ENCODE measurements around the gene COBLL1. TPM values are rescaled to one million over a fixed set of nuclear protein-coding genes. Genes with fewer than 3 reads are reported as not detected.

The COBLL1 gene
- polyA plus RNA-seq, 1 donor = 38.3 TPM

DNA sequence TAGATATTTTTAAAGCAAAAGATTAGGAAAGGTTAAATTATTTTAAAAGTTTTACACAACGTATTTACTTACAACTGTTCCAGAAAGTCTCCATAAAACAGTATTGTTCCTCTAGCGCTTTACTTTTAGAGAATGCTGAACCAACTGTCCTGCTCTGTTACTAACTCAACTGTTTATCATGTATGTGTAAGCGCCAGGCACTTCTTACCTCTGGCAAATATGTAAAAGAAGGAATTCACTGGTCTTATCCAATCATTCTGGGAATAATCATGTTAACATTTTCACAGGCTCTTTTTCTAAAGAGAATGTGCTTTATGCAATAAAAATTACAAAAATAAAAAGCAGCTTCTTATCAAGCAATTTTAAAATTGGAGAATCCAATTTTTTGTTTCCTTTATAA is 68.0 kb downstream of the COBLL1 start:
- H3K9me3 ChIP-seq (ENCODE audit: control insufficient read depth, low read depth, low read length) = no peaks in the 10 kb centered on the region
- H3K36me3 ChIP-seq (ENCODE audit: control insufficient read depth, insufficient read depth, low read length) = no peaks in the 10 kb centered on the region
- no peak overlapping the region for H3K4me3 ChIP-seq (ENCODE audit: low read length)
- no peak overlapping the region for H3K27ac ChIP-seq (ENCODE audit: low read length)
- 92% methylated on average over 2 of the region's 3 CpGs for WGBS (ENCODE audit: insufficient coverage, low lambda C conversion rate)
- H3K4me1 ChIP-seq (ENCODE audit: control insufficient read depth, insufficient read depth, low read length) = no peaks in the 10 kb centered on the region
- no peak for DNase-seq
- no peaks in the 10 kb centered on the region for H3K27me3 ChIP-seq (ENCODE audit: control insufficient read depth, insufficient read depth, low read length)

DNA sequence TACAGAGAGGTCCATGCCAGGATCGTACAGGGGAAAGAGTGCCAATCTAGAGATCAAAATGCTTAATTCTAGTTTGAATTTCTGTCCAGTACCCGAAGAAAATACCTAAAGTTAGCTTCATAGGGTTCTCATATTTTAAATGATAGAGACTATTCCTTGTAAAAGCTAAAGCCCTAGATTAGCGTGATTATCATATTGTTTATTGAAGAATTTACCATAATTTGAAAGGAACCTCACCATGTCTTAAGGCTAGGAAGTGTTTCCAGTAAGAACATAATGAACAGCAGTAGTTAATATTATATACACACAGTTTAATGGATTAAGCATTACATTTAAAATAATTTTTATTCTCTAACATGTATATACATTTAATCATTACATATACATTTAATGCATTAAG is 68.5 kb downstream of the COBLL1 start:
- DNase-seq = no peak
- no peaks in the 10 kb centered on the region for H3K4me1 ChIP-seq (ENCODE audit: control insufficient read depth, insufficient read depth, low read length)
- H3K36me3 ChIP-seq (ENCODE audit: control insufficient read depth, insufficient read depth, low read length) = no peaks in the 10 kb centered on the region
- no peaks in the 10 kb centered on the region for H3K9me3 ChIP-seq (ENCODE audit: control insufficient read depth, low read depth, low read length)
- no peak overlapping the region for H3K27ac ChIP-seq (ENCODE audit: low read length)
- no peaks in the 10 kb centered on the region for H3K27me3 ChIP-seq (ENCODE audit: control insufficient read depth, insufficient read depth, low read length)
- no CpG with 5 or more reads among the region's 3 CpGs for WGBS (ENCODE audit: insufficient coverage, low lambda C conversion rate)
- no peak overlapping the region for H3K4me3 ChIP-seq (ENCODE audit: low read length)

GRCh38 chr2:164771897-164772296 is 69.7 kb downstream of the COBLL1 start:
- Histone ChIP-seq H3K4me1 (ENCODE audit: control insufficient read depth, insufficient read depth, low read length) (no peaks in the 10 kb centered on the region), H3K36me3 (ENCODE audit: control insufficient read depth, insufficient read depth, low read length) (no peaks in the 10 kb centered on the region), H3K9me3 (ENCODE audit: control insufficient read depth, low read depth, low read length) (no peaks in the 10 kb centered on the region), H3K27me3 (ENCODE audit: control insufficient read depth, insufficient read depth, low read length) (no peaks in the 10 kb centered on the region), H3K4me3 (ENCODE audit: low read length) (no peak overlapping the region), H3K27ac (ENCODE audit: low read length) (no peak overlapping the region)
- DNase-seq = no peak
- WGBS (ENCODE audit: insufficient coverage, low lambda C conversion rate) = 86% methylated on average over 1 of the region's 2 CpGs

GRCh38 chr2:164770421-164770916 is 71.2 kb downstream of the COBLL1 start:
- no peaks in the 10 kb centered on the region for H3K27me3 ChIP-seq (ENCODE audit: control insufficient read depth, insufficient read depth, low read length)
- no peaks in the 10 kb centered on the region for H3K9me3 ChIP-seq (ENCODE audit: control insufficient read depth, low read depth, low read length)
- DNase-seq = no peak
- H3K4me3 ChIP-seq (ENCODE audit: low read length) = no peak overlapping the region
- no peaks in the 10 kb centered on the region for H3K4me1 ChIP-seq (ENCODE audit: control insufficient read depth, insufficient read depth, low read length)
- 90% methylated on average over 3 of the region's 4 CpGs for WGBS (ENCODE audit: insufficient coverage, low lambda C conversion rate)
- H3K36me3 ChIP-seq (ENCODE audit: control insufficient read depth, insufficient read depth, low read length) = no peaks in the 10 kb centered on the region
- H3K27ac ChIP-seq (ENCODE audit: low read length) = no peak overlapping the region

- DNase-seq = no peak
- Histone ChIP-seq H3K27me3 (ENCODE audit: control insufficient read depth, insufficient read depth, low read length) (no peaks in the 10 kb centered on the region), H3K4me1 (ENCODE audit: control insufficient read depth, insufficient read depth, low read length) (no peaks in the 10 kb centered on the region), H3K9me3 (ENCODE audit: control insufficient read depth, low read depth, low read length) (no peaks in the 10 kb centered on the region), H3K27ac (ENCODE audit: low read length) (no peak overlapping the region), H3K4me3 (ENCODE audit: low read length) (no peak overlapping the region), H3K36me3 (ENCODE audit: control insufficient read depth, insufficient read depth, low read length) (no peaks in the 10 kb centered on the region)
- 100% methylated on average over 2 of the region's 3 CpGs for WGBS (ENCODE audit: insufficient coverage, low lambda C conversion rate)
Observed at GRCh38 chr2:164766954-164767320, 74.7 kb downstream of the COBLL1 start.

- Histone ChIP-seq H3K9me3 (ENCODE audit: control insufficient read depth, low read depth, low read length) (no peaks in the 10 kb centered on the region), H3K27me3 (ENCODE audit: control insufficient read depth, insufficient read depth, low read length) (no peaks in the 10 kb centered on the region), H3K36me3 (ENCODE audit: control insufficient read depth, insufficient read depth, low read length) (no peaks in the 10 kb centered on the region), H3K4me3 (ENCODE audit: low read length) (no peak overlapping the region), H3K27ac (ENCODE audit: low read length) (no peak overlapping the region), H3K4me1 (ENCODE audit: control insufficient read depth, insufficient read depth, low read length) (no peaks in the 10 kb centered on the region)
- WGBS (ENCODE audit: insufficient coverage, low lambda C conversion rate) = 100% methylated on average over 2 of the region's 4 CpGs
- no peak for DNase-seq
Observed at GRCh38 chr2:164766216-164766953, 75.2 kb downstream of the COBLL1 start.

DNA sequence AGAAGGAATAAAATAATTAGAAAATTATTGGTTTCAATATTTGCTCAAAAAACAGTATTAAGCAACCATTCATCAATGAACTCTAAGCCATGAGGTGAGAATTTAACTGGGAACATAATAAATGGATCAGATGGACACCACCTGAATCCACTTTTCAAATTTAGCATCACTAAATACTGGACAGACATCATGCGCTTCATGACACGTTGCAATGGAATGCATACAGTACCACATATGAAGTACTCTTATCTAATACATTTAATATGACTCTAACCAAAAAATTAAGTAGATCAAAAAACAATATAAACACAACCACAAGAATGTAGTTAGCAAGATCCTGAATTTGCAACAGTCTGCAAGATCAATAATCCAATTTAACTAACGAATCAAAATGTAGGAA is 76.6 kb downstream of the COBLL1 start:
- no peaks in the 10 kb centered on the region for H3K4me1 ChIP-seq (ENCODE audit: control insufficient read depth, insufficient read depth, low read length)
- H3K27me3 ChIP-seq (ENCODE audit: control insufficient read depth, insufficient read depth, low read length) = no peaks in the 10 kb centered on the region
- no peak overlapping the region for H3K27ac ChIP-seq (ENCODE audit: low read length)
- no peaks in the 10 kb centered on the region for H3K9me3 ChIP-seq (ENCODE audit: control insufficient read depth, low read depth, low read length)
- DNase-seq = no peak
- H3K36me3 ChIP-seq (ENCODE audit: control insufficient read depth, insufficient read depth, low read length) = no peaks in the 10 kb centered on the region
- no peak overlapping the region for H3K4me3 ChIP-seq (ENCODE audit: low read length)
- 100% methylated on average over 1 of the region's 3 CpGs for WGBS (ENCODE audit: insufficient coverage, low lambda C conversion rate)

GRCh38 chr2:164764474-164764873 is 77.1 kb downstream of the COBLL1 start:
- WGBS (ENCODE audit: insufficient coverage, low lambda C conversion rate) = no CpG with 5 or more reads among the region's 1 CpG
- no peak for DNase-seq
- Histone ChIP-seq H3K27me3 (ENCODE audit: control insufficient read depth, insufficient read depth, low read length) (no peaks in the 10 kb centered on the region), H3K36me3 (ENCODE audit: control insufficient read depth, insufficient read depth, low read length) (no peaks in the 10 kb centered on the region), H3K27ac (ENCODE audit: low read length) (no peak overlapping the region), H3K4me3 (ENCODE audit: low read length) (no peak overlapping the region), H3K9me3 (ENCODE audit: control insufficient read depth, low read depth, low read length) (no peaks in the 10 kb centered on the region), H3K4me1 (ENCODE audit: control insufficient read depth, insufficient read depth, low read length) (no peaks in the 10 kb centered on the region)

DNA sequence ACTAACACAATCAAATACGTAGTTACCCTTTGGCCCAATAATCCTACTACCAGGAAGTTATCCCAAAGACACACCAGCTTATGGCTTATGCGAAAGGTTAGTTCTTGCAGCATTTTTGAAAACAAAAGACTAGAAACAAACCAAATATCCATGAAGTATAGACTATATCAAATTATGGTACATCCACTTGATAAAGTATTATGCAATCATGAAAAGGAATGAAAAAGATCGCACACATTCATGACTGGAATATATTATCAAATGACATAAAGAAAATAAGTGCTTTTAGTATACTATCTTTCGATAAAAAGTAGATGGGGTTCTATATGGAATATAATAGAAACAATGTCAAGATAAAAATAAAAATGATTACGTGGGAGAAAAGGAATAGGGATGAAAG is 78.2 kb downstream of the COBLL1 start:
- no peaks in the 10 kb centered on the region for H3K4me1 ChIP-seq (ENCODE audit: control insufficient read depth, insufficient read depth, low read length)
- DNase-seq = no peak
- no peaks in the 10 kb centered on the region for H3K36me3 ChIP-seq (ENCODE audit: control insufficient read depth, insufficient read depth, low read length)
- H3K9me3 ChIP-seq (ENCODE audit: control insufficient read depth, low read depth, low read length) = no peaks in the 10 kb centered on the region
- H3K27me3 ChIP-seq (ENCODE audit: control insufficient read depth, insufficient read depth, low read length) = no peaks in the 10 kb centered on the region
- 97% methylated on average over 3 of the region's 5 CpGs for WGBS (ENCODE audit: insufficient coverage, low lambda C conversion rate)
- H3K4me3 ChIP-seq (ENCODE audit: low read length) = no peak overlapping the region
- no peak overlapping the region for H3K27ac ChIP-seq (ENCODE audit: low read length)

- no CpG with 5 or more reads among the region's 1 CpG for WGBS (ENCODE audit: insufficient coverage, low lambda C conversion rate)
- H3K27ac ChIP-seq (ENCODE audit: low read length) = no peak overlapping the region
Observed at GRCh38 chr2:164761737-164762460, 79.7 kb downstream of the COBLL1 start.

More at GRCh38 chr2:164761737-164762460, 79.7 kb downstream of the COBLL1 start:
- H3K9me3 ChIP-seq (ENCODE audit: control insufficient read depth, low read depth, low read length) = no peaks in the 10 kb centered on the region
- H3K4me1 ChIP-seq (ENCODE audit: control insufficient read depth, insufficient read depth, low read length) = no peaks in the 10 kb centered on the region
- no peaks in the 10 kb centered on the region for H3K27me3 ChIP-seq (ENCODE audit: control insufficient read depth, insufficient read depth, low read length)
- no peak overlapping the region for H3K4me3 ChIP-seq (ENCODE audit: low read length)
- no peaks in the 10 kb centered on the region for H3K36me3 ChIP-seq (ENCODE audit: control insufficient read depth, insufficient read depth, low read length)
- no peak for DNase-seq
